ENCODE measurements around the gene LNP1.

GRCh38 chr3:100480081-100480480 is 78.7 kb downstream of the LNP1 start:
- TF ChIP-seq CTCF (IDR thresholded peaks at IDR 0.05) (no peak), EZH2phosphoT487 (IDR thresholded peaks at IDR 0.05) (no peak)

All from neural progenitor cell (in vitro differentiated cells).